Fibroblast of mammary gland (primary cell): ENCODE data around the gene SETBP1.
A peak's percentile ranks its signal among the peaks of the same experiment; 100 is the strongest.

Experiments
- DNase-seq: peaks from one replicate; pipeline ENCODE4 v3.0.0-alpha.2; 2010; ENCODE audit warnings: low read depth
- H3K4me3 ChIP-seq: 2 replicates; pipeline ENCODE4 v1.5.1; 2011; ENCODE audit warnings: low read depth, mild to moderate bottlenecking, low read length, moderate library complexity; ENCODE audit not compliant: control insufficient read depth
- TF ChIP-seq, protein P1 (sequence below): conservative IDR thresholded peaks from 2 replicates; pipeline ENCODE4 v1.5.1; 2011; ENCODE audit warnings: low read depth, low read length, inconsistent platforms; ENCODE audit not compliant: control insufficient read depth, insufficient read depth

Gene SETBP1

GRCh38 chr18:44958455-44958854, 277.8 kb downstream of the SETBP1 start:
- peak; percentile 74 for DNase-seq
- H3K4me3 ChIP-seq: no peak overlapping the region
- TF ChIP-seq, protein P1, sequence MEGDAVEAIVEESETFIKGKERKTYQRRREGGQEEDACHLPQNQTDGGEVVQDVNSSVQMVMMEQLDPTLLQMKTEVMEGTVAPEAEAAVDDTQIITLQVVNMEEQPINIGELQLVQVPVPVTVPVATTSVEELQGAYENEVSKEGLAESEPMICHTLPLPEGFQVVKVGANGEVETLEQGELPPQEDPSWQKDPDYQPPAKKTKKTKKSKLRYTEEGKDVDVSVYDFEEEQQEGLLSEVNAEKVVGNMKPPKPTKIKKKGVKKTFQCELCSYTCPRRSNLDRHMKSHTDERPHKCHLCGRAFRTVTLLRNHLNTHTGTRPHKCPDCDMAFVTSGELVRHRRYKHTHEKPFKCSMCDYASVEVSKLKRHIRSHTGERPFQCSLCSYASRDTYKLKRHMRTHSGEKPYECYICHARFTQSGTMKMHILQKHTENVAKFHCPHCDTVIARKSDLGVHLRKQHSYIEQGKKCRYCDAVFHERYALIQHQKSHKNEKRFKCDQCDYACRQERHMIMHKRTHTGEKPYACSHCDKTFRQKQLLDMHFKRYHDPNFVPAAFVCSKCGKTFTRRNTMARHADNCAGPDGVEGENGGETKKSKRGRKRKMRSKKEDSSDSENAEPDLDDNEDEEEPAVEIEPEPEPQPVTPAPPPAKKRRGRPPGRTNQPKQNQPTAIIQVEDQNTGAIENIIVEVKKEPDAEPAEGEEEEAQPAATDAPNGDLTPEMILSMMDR: no peak

DNA sequence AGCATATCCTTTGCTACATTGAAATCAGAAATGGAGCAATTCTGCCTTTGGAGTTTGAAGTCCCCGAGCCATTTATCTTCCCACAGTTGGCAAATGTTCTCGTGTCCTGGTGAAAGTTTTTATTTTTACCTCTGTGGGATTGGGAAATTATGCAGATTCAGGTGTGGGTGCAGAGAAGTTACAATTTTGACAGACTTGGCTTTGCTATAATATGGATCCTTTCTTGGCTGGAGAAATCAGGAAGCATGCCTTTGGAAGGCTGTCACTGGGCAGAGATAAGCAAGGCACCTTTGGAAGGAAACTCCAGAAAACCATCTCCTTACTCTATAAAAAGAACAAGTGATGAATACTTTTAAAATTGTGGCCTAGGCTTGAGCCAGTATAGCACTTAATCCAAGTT, 278.3 kb downstream of the SETBP1 start:
- DNase-seq: no peak
- TF ChIP-seq, protein P1: no peak
- H3K4me3 ChIP-seq: no peak overlapping the region

- TF ChIP-seq, protein P1: no peak
- DNase-seq: no peak
- H3K4me3 ChIP-seq: no peak overlapping the region
These were observed 279.9 kb downstream of the SETBP1 start for GRCh38 chr18:44960580-44960979.

- no peak overlapping the region for H3K4me3 ChIP-seq
- no peak for DNase-seq
- TF ChIP-seq, protein P1: no peak
These were observed 280.8 kb downstream of the SETBP1 start for GRCh38 chr18:44961288-44961995.

DNA sequence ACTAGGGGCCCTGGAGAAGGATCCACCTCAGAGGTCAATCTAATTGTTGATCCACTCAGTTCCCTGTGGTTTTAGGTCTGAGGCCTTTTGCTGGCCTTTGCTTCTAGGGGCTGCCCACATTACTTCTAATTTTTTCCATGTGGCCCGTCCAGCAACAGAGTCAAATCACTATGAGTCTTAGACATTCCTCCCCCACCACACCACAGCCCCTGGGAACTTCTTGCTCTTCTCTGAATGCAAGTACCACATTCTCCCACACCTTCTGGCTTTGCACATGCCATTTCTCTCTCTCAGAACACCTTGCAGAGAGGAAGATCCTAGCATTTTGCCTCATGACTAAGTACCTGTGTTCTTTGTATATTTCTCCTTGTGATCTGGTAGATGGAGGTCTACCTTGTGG, 286.9 kb downstream of the SETBP1 start:
- no peak for DNase-seq
- TF ChIP-seq, protein P1: no peak

GRCh38 chr18:44968336-44968735, 287.6 kb downstream of the SETBP1 start:
- DNase-seq: peak; percentile 2
- TF ChIP-seq, protein P1: no peak
- H3K4me3 ChIP-seq: no peak overlapping the region

More for the DNA sequence above, 286.9 kb downstream of the SETBP1 start:
- H3K4me3 ChIP-seq: no peak overlapping the region
